Measurements from ENCODE around the gene SUGCT.

- TF ChIP-seq ZNF133 (tag by site-specific recombination; IDR thresholded peaks at IDR 0.05) (no peak), ZNF596 (tag by site-specific recombination; IDR thresholded peaks at IDR 0.05) (no peak), CTCF (tag by site-specific recombination; IDR thresholded peaks at IDR 0.05) (no peak), MEIS1 (CRISPR knock-in tag; IDR thresholded peaks at IDR 0.05; ENCODE audit: borderline replicate concordance) (no peak), ZNF416 (tag by site-specific recombination; IDR thresholded peaks at IDR 0.05) (no peak), REST (tag by site-specific recombination; IDR thresholded peaks at IDR 0.05) (no peak), ZNF24 (tag by site-specific recombination; IDR thresholded peaks at IDR 0.05) (no peak), ZNF544 (tag by site-specific recombination; IDR thresholded peaks at IDR 0.05) (no peak), TSHZ1 (tag by site-specific recombination; IDR thresholded peaks at IDR 0.05; ENCODE audit: borderline replicate concordance) (no peak)
These were observed 711.1 kb downstream of the SUGCT start for GRCh38 chr7:40845943-40846342.

Data from HEK293 (cell line).